DMS53 treated with DMSO at 0.1 percent for 48 hours (cell line): ENCODE measurements around the gene ART3.
"Not testable (repeated sequence)": the region's sequence is repeated elsewhere in the genome, so short reads cannot be mapped to it uniquely, and the experiment has no call there.

Source experiments
- DNase-seq: peaks from one replicate; lab custom pipeline; 2025; ENCODE audit not compliant: unreplicated experiment; lab: John Stamatoyannopoulos, UW

The ART3 gene

GRCh38 chr4:76074468-76074867, at the start of gene ART3:
Gene ART3 (plus strand): TSS chr4:76074709. CDS start chr4:76075890, 1,181 bp downstream.
- DNase-seq: no peak

GRCh38 chr4:76028350-76028765, 46.2 kb upstream of the ART3 start:
- no peak for DNase-seq

- no peak for DNase-seq
Observed at GRCh38 chr4:76029300-76029699, 45.2 kb upstream of the ART3 start.

- DNase-seq: no peak
Observed at GRCh38 chr4:76035141-76035540, 39.4 kb upstream of the ART3 start.

- DNase-seq: no peak
Observed at GRCh38 chr4:76035799-76036380, 38.6 kb upstream of the ART3 start, which contains the start of gene CXCL11. Gene CXCL11 (minus strand): TSS chr4:76036070. CDS start chr4:76035987, 83 bp downstream.

- DNase-seq: no peak
Observed at GRCh38 chr4:76036855-76037254, 37.7 kb upstream of the ART3 start.

- not testable (repeated sequence) for DNase-seq
Observed at GRCh38 chr4:76042241-76042998, 32.1 kb upstream of the ART3 start.

- not testable (repeated sequence) for DNase-seq
Observed at GRCh38 chr4:76043306-76043705, 31.2 kb upstream of the ART3 start.

GRCh38 chr4:76044686-76045085, 29.8 kb upstream of the ART3 start:
- not testable (repeated sequence) for DNase-seq

- DNase-seq: not testable (repeated sequence)
Observed at GRCh38 chr4:76049860-76050416, 24.6 kb upstream of the ART3 start.

- DNase-seq: not testable (repeated sequence)
Observed at GRCh38 chr4:76050560-76051050, 23.9 kb upstream of the ART3 start.

- no peak for DNase-seq
Observed at GRCh38 chr4:76053730-76054129, 20.8 kb upstream of the ART3 start.

GRCh38 chr4:76055016-76055415, 19.5 kb upstream of the ART3 start:
- no peak for DNase-seq

GRCh38 chr4:76055421-76055820, 19.1 kb upstream of the ART3 start:
- DNase-seq: no peak

GRCh38 chr4:76058302-76058701, 16.2 kb upstream of the ART3 start:
- no peak for DNase-seq

- DNase-seq: peak; percentile 2
Observed at GRCh38 chr4:76058888-76059426, 15.6 kb upstream of the ART3 start.

- no peak for DNase-seq
Observed at GRCh38 chr4:76059750-76060149, 14.8 kb upstream of the ART3 start.

- DNase-seq: no peak
Observed at GRCh38 chr4:76060506-76060905, 14.0 kb upstream of the ART3 start.

GRCh38 chr4:76061421-76061820, 13.1 kb upstream of the ART3 start:
- no peak for DNase-seq

- no peak for DNase-seq
Observed at GRCh38 chr4:76061982-76062381, 12.5 kb upstream of the ART3 start.

GRCh38 chr4:76066546-76066945, 8.0 kb upstream of the ART3 start:
- DNase-seq: no peak
